K562 (cell line): Measurements from ENCODE around the gene PRKCE. TPM values are rescaled to one million over a fixed set of nuclear protein-coding genes. Genes with fewer than 3 reads are reported as not detected.
A peak's percentile ranks its signal among the peaks of the same experiment; 100 is the strongest.

Experiments
- BCLAF1 ChIP-seq, 2 experiments: fragments of 450-650 bp in 1 of 2; IDR thresholded peaks; 2 replicates each; pipeline ENCODE4 v1.6.1; 2011 to 2017; ENCODE audit warnings: low read depth in 2 of 2, antibody characterized with exemption in 1 of 2, borderline replicate concordance in 1 of 2, low read length in 1 of 2, mild to moderate bottlenecking in 1 of 2, mixed read lengths in 1 of 2; ENCODE audit not compliant: control insufficient read depth in 1 of 2
- ETV1 ChIP-seq: fragments of 450-650 bp; conservative IDR thresholded peaks from 2 replicates; pipeline ENCODE4 v1.6.1; 2016; ENCODE audit warnings: missing genetic modification characterization, control low read depth, low read depth, missing compliant biosample characterization
- RB1 ChIP-seq: fragments of 450-650 bp; IDR thresholded peaks from 2 replicates; pipeline ENCODE4 v1.6.1; 2017; ENCODE audit warnings: low read depth, mild to moderate bottlenecking
- SOX6 ChIP-seq: fragments of 450-650 bp; IDR thresholded peaks from 2 replicates; pipeline ENCODE4 v1.6.1; 2014; ENCODE audit warnings: mild to moderate bottlenecking
- STAT5B ChIP-seq: fragments of 250-450 bp; sonication (Bioruptor Pico); IDR thresholded peaks from 2 replicates; pipeline ENCODE4 v1.8.0; 2021; ENCODE audit warnings: mild to moderate bottlenecking, inconsistent platforms
- ZNF263 ChIP-seq: sonication (generic); formaldehyde crosslinking; IDR thresholded peaks from 2 replicates; pipeline ENCODE4 v1.8.0; 2022; ENCODE audit warnings: mild to moderate bottlenecking, missing genetic modification reagents, borderline replicate concordance
- polyA plus RNA-seq, 8 experiments: library from polyadenylated mRNA; depleted of rRNA in 4 of 8; stranded (reverse) in 5 of 8; unstranded in 3 of 8; fragments of >200 nt; fragmentation: Nextera tagmentation in 2 of 8; fragmentation: Illumina TruSeq in 1 of 8; extraction: Ambion mirVana in 2 of 8; extraction: Trizol in 1 of 8; gene quantifications; 2 replicates each; pipeline versions ENCODE4 v1.2.1 to v1.2.3, GENCODE V29; 2011 to 2014; ENCODE audit warnings: inconsistent platforms in 1 of 8, missing spikeins in 1 of 8
- total RNA-seq, 7 experiments: library from RNA; depleted of rRNA in 6 of 7; stranded (reverse); fragments of >200 nt in 6 of 7; fragmentation: Illumina TruSeq in 2 of 7; extraction: Trizol in 2 of 7; gene quantifications; 2 replicates each; pipeline versions ENCODE4 v1.2.1 to v1.2.3, GENCODE V29; 2011 to 2021; ENCODE audit warnings: low replicate concordance in 1 of 7
- TF ChIP-seq, protein P1 (sequence below): fragments of 450-650 bp; formaldehyde crosslinking; IDR thresholded peaks from 2 replicates; pipeline ENCODE4 v1.4.0; 2020; ENCODE audit warnings: mild to moderate bottlenecking

The PRKCE gene
- total and polyA plus RNA-seq, 9 of the 15 experiments (the other 6 are each of a cell fraction or from before 2014, with no cell fraction given): 0.06 to 1.0 (median 0.22) TPM; not detected in 1

GRCh38 chr2:45643543-45644542 lies 7.6 kb upstream of the PRKCE start (continued):
- TF ChIP-seq ZNF263 (CRISPR knock-in tag) (peak; percentile 64), ETV1 (tag) (no peak), STAT5B (CRISPR knock-in tag) (no peak), RB1 (peak; percentile 92), SOX6 (no peak), BCLAF1 (IDR thresholded peaks at IDR 0.05; ENCODE audit: borderline replicate concordance in 1 of 2, control insufficient read depth in 1 of 2, low read depth in 2 of 2, low read length in 1 of 2) (no peak)
- TF ChIP-seq, protein P1, sequence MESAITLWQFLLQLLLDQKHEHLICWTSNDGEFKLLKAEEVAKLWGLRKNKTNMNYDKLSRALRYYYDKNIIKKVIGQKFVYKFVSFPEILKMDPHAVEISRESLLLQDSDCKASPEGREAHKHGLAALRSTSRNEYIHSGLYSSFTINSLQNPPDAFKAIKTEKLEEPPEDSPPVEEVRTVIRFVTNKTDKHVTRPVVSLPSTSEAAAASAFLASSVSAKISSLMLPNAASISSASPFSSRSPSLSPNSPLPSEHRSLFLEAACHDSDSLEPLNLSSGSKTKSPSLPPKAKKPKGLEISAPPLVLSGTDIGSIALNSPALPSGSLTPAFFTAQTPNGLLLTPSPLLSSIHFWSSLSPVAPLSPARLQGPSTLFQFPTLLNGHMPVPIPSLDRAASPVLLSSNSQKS (CRISPR knock-in tag): no peak
